ENCODE measurements around the gene ZSWIM6.

ZSWIM6 gene

GRCh38 chr5:61331407-61332357 is at the start of gene ZSWIM6:
Gene ZSWIM6, plus strand, starts transcription at chr5:61332258. Its CDS starts 15 bp downstream, at chr5:61332273.
- peak; percentile 99 for DNase-seq

- no peak for DNase-seq
Observed at GRCh38 chr5:61283471-61283870, 48.6 kb upstream of the ZSWIM6 start.

- DNase-seq, result no peak
Observed at GRCh38 chr5:61285531-61285930, 46.5 kb upstream of the ZSWIM6 start.

GRCh38 chr5:61286446-61287132 is 45.5 kb upstream of the ZSWIM6 start:
- DNase-seq, result no peak

- no peak for DNase-seq
Observed at GRCh38 chr5:61287474-61287873, 44.6 kb upstream of the ZSWIM6 start.

- DNase-seq, result peak; percentile 29
Observed at GRCh38 chr5:61289241-61289640, 42.8 kb upstream of the ZSWIM6 start.

GRCh38 chr5:61289669-61290306 is 42.3 kb upstream of the ZSWIM6 start:
- no peak for DNase-seq

- peak; percentile 80 for DNase-seq
Observed at GRCh38 chr5:61290791-61291210, 41.3 kb upstream of the ZSWIM6 start.

- DNase-seq, result no peak
Observed at GRCh38 chr5:61292062-61292657, 39.9 kb upstream of the ZSWIM6 start.

- DNase-seq, result peak; percentile 15
Observed at GRCh38 chr5:61293071-61293470, 39.0 kb upstream of the ZSWIM6 start.

GRCh38 chr5:61293873-61294272 is 38.2 kb upstream of the ZSWIM6 start:
- no peak for DNase-seq

- DNase-seq, result no peak
Observed at GRCh38 chr5:61295365-61295764, 36.7 kb upstream of the ZSWIM6 start.

- no peak for DNase-seq
Observed at GRCh38 chr5:61298066-61298465, 34.0 kb upstream of the ZSWIM6 start.

- peak; percentile 46 for DNase-seq
Observed at GRCh38 chr5:61298580-61298979, 33.5 kb upstream of the ZSWIM6 start.

- no peak for DNase-seq
Observed at GRCh38 chr5:61299261-61299681, 32.8 kb upstream of the ZSWIM6 start.

GRCh38 chr5:61301341-61302199 is 30.5 kb upstream of the ZSWIM6 start:
- DNase-seq, result peak; percentile 37

- no peak for DNase-seq
Observed at GRCh38 chr5:61302200-61302563, 29.9 kb upstream of the ZSWIM6 start.

- no peak for DNase-seq
Observed at GRCh38 chr5:61303346-61303745, 28.7 kb upstream of the ZSWIM6 start.

GRCh38 chr5:61304590-61305381 is 27.3 kb upstream of the ZSWIM6 start:
- DNase-seq, result peak; percentile 95

GRCh38 chr5:61306531-61307131 is 25.4 kb upstream of the ZSWIM6 start:
- DNase-seq, result no peak

GRCh38 chr5:61307191-61307590 is 24.9 kb upstream of the ZSWIM6 start:
- DNase-seq, result peak; percentile 21

Measured in DMS53 (cell line).